Nephron (organoid): ENCODE data around the gene PACSIN2.
A peak's percentile ranks its signal among the peaks of the same experiment; 100 is the strongest.

Source experiments
- H3K27ac Mint-ChIP-seq, 3 experiments: 2 replicates each; pipeline ENCODE4 v1.8.0; 2020; ENCODE audit warnings: mixed read lengths in 3 of 3, mild to moderate bottlenecking in 2 of 3, moderate library complexity in 1 of 3
- H3K27me3 Mint-ChIP-seq: 2 replicates; pipeline ENCODE4 v1.8.0; 2021; ENCODE audit warnings: low read depth, mild to moderate bottlenecking, moderate library complexity, mixed read lengths
- H3K36me3 Mint-ChIP-seq: 2 replicates; pipeline ENCODE4 v1.8.0; 2020; ENCODE audit warnings: low read depth, mixed read lengths
- H3K4me1 Mint-ChIP-seq: 2 replicates; pipeline ENCODE4 v1.8.0; 2020; ENCODE audit warnings: mixed read lengths
- H3K4me3 Mint-ChIP-seq, 3 experiments: 2 replicates each; pipeline ENCODE4 v1.8.0; 2020; ENCODE audit warnings: mild to moderate bottlenecking in 3 of 3, mixed read lengths in 3 of 3, moderate library complexity in 2 of 3
- H3K9me3 Mint-ChIP-seq: 2 replicates; pipeline ENCODE4 v1.8.0; 2020; ENCODE audit warnings: mixed read lengths
- CTCF ChIP-seq, 3 experiments: fragments of 200-600 bp; sonication (generic); IDR thresholded peaks; one replicate each; pipeline ENCODE4 v1.5.0; 2021; ENCODE audit warnings: antibody characterized with exemption in 3 of 3; ENCODE audit not compliant: unreplicated experiment in 3 of 3

The PACSIN2 gene

GRCh38 chr22:43008509-43008908 is 6.4 kb downstream of the PACSIN2 start:
- Mint-ChIP-seq H3K4me1 (peaks cover 57% of the 10 kb centered on the region), H3K4me3 (no peak overlapping the region), H3K27me3 (no peaks in the 10 kb centered on the region), H3K9me3 (no peaks in the 10 kb centered on the region), H3K36me3 (no peaks in the 10 kb centered on the region), H3K27ac (no peak overlapping the region)
- no peak for TF ChIP-seq CTCF (IDR thresholded peaks at IDR 0.05; ENCODE audit: unreplicated experiment in 3 of 3)

- H3K9me3 Mint-ChIP-seq = no peaks in the 10 kb centered on the region
- no peak for TF ChIP-seq CTCF (IDR thresholded peaks at IDR 0.05; ENCODE audit: unreplicated experiment in 3 of 3)
- peak overlapping the region; percentile 7 to 73 (median 34) for H3K27ac Mint-ChIP-seq
- peaks cover 51% of the 10 kb centered on the region for H3K4me1 Mint-ChIP-seq
- no peaks in the 10 kb centered on the region for H3K27me3 Mint-ChIP-seq
- no peaks in the 10 kb centered on the region for H3K36me3 Mint-ChIP-seq
- H3K4me3 Mint-ChIP-seq = no peak overlapping the region
Measured at GRCh38 chr22:43007519-43008102, 7.3 kb downstream of the PACSIN2 start.

GRCh38 chr22:43006753-43007152 is 8.2 kb downstream of the PACSIN2 start:
- Mint-ChIP-seq H3K27ac (no peak overlapping the region), H3K4me1 (peaks cover 60% of the 10 kb centered on the region), H3K4me3 (no peak overlapping the region), H3K27me3 (no peaks in the 10 kb centered on the region), H3K9me3 (no peaks in the 10 kb centered on the region), H3K36me3 (no peaks in the 10 kb centered on the region)
- TF ChIP-seq CTCF (IDR thresholded peaks at IDR 0.05; ENCODE audit: unreplicated experiment in 3 of 3) = no peak

GRCh38 chr22:43006016-43006505 is 8.9 kb downstream of the PACSIN2 start:
- Mint-ChIP-seq H3K4me3 (no peak overlapping the region), H3K4me1 (peaks cover 61% of the 10 kb centered on the region), H3K27me3 (no peaks in the 10 kb centered on the region), H3K9me3 (no peaks in the 10 kb centered on the region), H3K36me3 (no peaks in the 10 kb centered on the region), H3K27ac (peak overlapping the region in 1 of 3 experiments; percentile 29)
- no peak for TF ChIP-seq CTCF (IDR thresholded peaks at IDR 0.05; ENCODE audit: unreplicated experiment in 3 of 3)

GRCh38 chr22:43005106-43005505 is 9.8 kb downstream of the PACSIN2 start:
- Mint-ChIP-seq H3K27ac (peak overlapping the region in 1 of 3 experiments; percentile 29), H3K27me3 (no peaks in the 10 kb centered on the region), H3K36me3 (no peaks in the 10 kb centered on the region), H3K4me3 (no peak overlapping the region), H3K9me3 (no peaks in the 10 kb centered on the region), H3K4me1 (peaks cover 69% of the 10 kb centered on the region)
- no peak for TF ChIP-seq CTCF (IDR thresholded peaks at IDR 0.05; ENCODE audit: unreplicated experiment in 3 of 3)

- no peaks in the 10 kb centered on the region for H3K9me3 Mint-ChIP-seq
- H3K4me3 Mint-ChIP-seq = no peak overlapping the region
Measured at GRCh38 chr22:43004362-43005035, 10.4 kb downstream of the PACSIN2 start.

More at GRCh38 chr22:43004362-43005035, 10.4 kb downstream of the PACSIN2 start:
- H3K27me3 Mint-ChIP-seq = no peaks in the 10 kb centered on the region
- H3K4me1 Mint-ChIP-seq = peaks cover 68% of the 10 kb centered on the region
- TF ChIP-seq CTCF (IDR thresholded peaks at IDR 0.05; ENCODE audit: unreplicated experiment in 3 of 3) = no peak
- H3K27ac Mint-ChIP-seq = peak overlapping the region; percentile 22 to 73 (median 29)
- H3K36me3 Mint-ChIP-seq = no peaks in the 10 kb centered on the region
